GM21360 (cell line): ENCODE results near the gene SHLD1.
A peak's percentile ranks its signal among the peaks of the same experiment; 100 is the strongest.

Experiments used
- ATAC-seq: cut with Tn5 transposase; IDR thresholded peaks from one replicate; pipeline ENCODE4 v1.9.1; 2021; ENCODE audit warnings: mild to moderate bottlenecking, moderate library complexity; ENCODE audit not compliant: unreplicated experiment

Gene SHLD1

GRCh38 chr20:5811746-5812145 is 61.5 kb downstream of the SHLD1 start:
- no peak for ATAC-seq

GRCh38 chr20:5818346-5818681 is 68.1 kb downstream of the SHLD1 start:
- no peak for ATAC-seq

GRCh38 chr20:5820738-5821137 is 70.5 kb downstream of the SHLD1 start:
- no peak for ATAC-seq

- no peak for ATAC-seq
Observed at GRCh38 chr20:5821627-5822215, 71.5 kb downstream of the SHLD1 start.

- no peak for ATAC-seq
Observed at GRCh38 chr20:5822569-5822968, 72.4 kb downstream of the SHLD1 start.

- no peak for ATAC-seq
Observed at GRCh38 chr20:5825130-5825719, 75.0 kb downstream of the SHLD1 start.

GRCh38 chr20:5827098-5827853 is 77.1 kb downstream of the SHLD1 start:
- no peak for ATAC-seq

GRCh38 chr20:5827861-5828260 is 77.7 kb downstream of the SHLD1 start:
- ATAC-seq, result no peak

GRCh38 chr20:5829241-5829809 is 79.1 kb downstream of the SHLD1 start:
- no peak for ATAC-seq

GRCh38 chr20:5831539-5832237 is 81.5 kb downstream of the SHLD1 start:
- no peak for ATAC-seq

- ATAC-seq, result no peak
Observed at GRCh38 chr20:5833309-5833941, 83.2 kb downstream of the SHLD1 start.

- ATAC-seq, result no peak
Observed at GRCh38 chr20:5834436-5835005, 84.3 kb downstream of the SHLD1 start.

GRCh38 chr20:5835321-5835821 is 85.2 kb downstream of the SHLD1 start:
- no peak for ATAC-seq

GRCh38 chr20:5835871-5836270 is 85.7 kb downstream of the SHLD1 start:
- ATAC-seq, result no peak

- ATAC-seq, result no peak
Observed at GRCh38 chr20:5836569-5836968, 86.4 kb downstream of the SHLD1 start.

- no peak for ATAC-seq
Observed at GRCh38 chr20:5840411-5841002, 90.3 kb downstream of the SHLD1 start.

GRCh38 chr20:5841522-5841921 is 91.3 kb downstream of the SHLD1 start:
- ATAC-seq, result no peak

GRCh38 chr20:5842465-5842864 is 92.3 kb downstream of the SHLD1 start:
- ATAC-seq, result no peak

GRCh38 chr20:5843054-5843592 is 92.9 kb downstream of the SHLD1 start:
- peak; percentile 49 for ATAC-seq
